SK-N-SH (cell line): Measurements from ENCODE around the gene ATP8A1. TPM values are rescaled to one million over a fixed set of nuclear protein-coding genes. Genes with fewer than 3 reads are reported as not detected.

Experiments used
- CTCF ChIA-PET: fragments of 300-600, 350-600 bp; formaldehyde crosslinking; extraction: SDS; loops from one replicate; lab custom pipeline; 2021; lab: Yijun Ruan, JAX
- POLR2A ChIA-PET: fragments of 350-600 bp; sonication (Branson Sonifier 250); formaldehyde crosslinking; extraction: SDS; loops from one replicate; lab custom pipeline; 2020; ENCODE audit warnings: antibody characterized with exemption, inconsistent platforms; lab: Yijun Ruan, JAX
- DNase-seq: peaks from one replicate; pipeline ENCODE4 v3.0.0; 2012
- H2AFZ ChIP-seq: fragments of 200-600 bp; sonication (generic); 2 replicates; pipeline ENCODE4 v1.8.1; 2016; ENCODE audit warnings: antibody characterized with exemption, mild to moderate bottlenecking, low read depth
- H3F3A ChIP-seq: fragments of 200-600 bp; sonication (generic); replicated peaks from 2 replicates; pipeline ENCODE3; 2016; ENCODE audit warnings: antibody characterized with exemption, mild to moderate bottlenecking; ENCODE audit not compliant: insufficient read depth
- H3K27ac ChIP-seq, 2 experiments: fragments of 200-500 bp in 1 of 2; fragments of 200-600 bp in 1 of 2; sonication (Bioruptor generic) in 1 of 2; sonication (generic), shearing (Covaris generic) in 1 of 2; 2 replicates each; pipeline versions ENCODE4 v1.5.1 to v1.6.1; 2014 to 2016; ENCODE audit warnings: low read depth in 2 of 2, inconsistent platforms in 1 of 2, low read length in 1 of 2, mild to moderate bottlenecking in 1 of 2, mixed read lengths in 1 of 2
- H3K27me3 ChIP-seq: fragments of 200-600 bp; sonication (generic), shearing (Covaris generic); 2 replicates; pipeline ENCODE4 v1.6.1; 2016; ENCODE audit warnings: mixed run types; ENCODE audit not compliant: insufficient read depth
- H3K36me3 ChIP-seq, 2 experiments: fragments of 200-500 bp in 1 of 2; fragments of 200-600 bp in 1 of 2; sonication (Bioruptor generic) in 1 of 2; sonication (generic) in 1 of 2; replicated peaks in 1 of 2; 2 replicates each; pipeline versions ENCODE3 to v1.5.1; 2014 to 2016; ENCODE audit warnings: low read length in 1 of 2, mild to moderate bottlenecking in 1 of 2; ENCODE audit not compliant: insufficient read depth in 2 of 2, control insufficient read depth in 1 of 2
- H3K4me1 ChIP-seq, 2 experiments: fragments of 200-500 bp in 1 of 2; fragments of 200-600 bp in 1 of 2; sonication (Bioruptor generic) in 1 of 2; sonication (generic), shearing (Covaris generic) in 1 of 2; 2 replicates each; pipeline versions ENCODE4 v1.5.1 to v1.6.1; 2014 to 2016; ENCODE audit warnings: low read depth in 1 of 2, low read length in 1 of 2, mixed run types in 1 of 2; ENCODE audit not compliant: insufficient read depth in 2 of 2, control insufficient read depth in 1 of 2
- H3K4me2 ChIP-seq: fragments of 200-600 bp; sonication (generic), shearing (Covaris generic); 2 replicates; pipeline ENCODE4 v1.6.1; 2017; ENCODE audit warnings: mixed run types
- H3K4me3 ChIP-seq, 2 experiments: fragments of 200-500 bp in 1 of 2; fragments of 200-600 bp in 1 of 2; sonication (Bioruptor generic) in 1 of 2; sonication (generic), shearing (Covaris generic) in 1 of 2; 2 replicates each; pipeline versions ENCODE4 v1.5.1 to v1.8.1; 2014 to 2016; ENCODE audit warnings: low read depth in 2 of 2, inconsistent platforms in 1 of 2, low read length in 1 of 2, mild to moderate bottlenecking in 1 of 2, mixed read lengths in 1 of 2, moderate library complexity in 1 of 2
- H3K79me2 ChIP-seq: fragments of 200-600 bp; sonication (generic); 2 replicates; pipeline ENCODE4 v1.8.1; 2017; ENCODE audit warnings: mild to moderate bottlenecking; ENCODE audit not compliant: insufficient read depth
- H3K9ac ChIP-seq: fragments of 200-600 bp; sonication (generic); 2 replicates; pipeline ENCODE4 v1.6.1; 2017; ENCODE audit warnings: mixed run types
- H3K9me2 ChIP-seq: fragments of 200-600 bp; sonication (generic); 2 replicates; pipeline ENCODE4 v1.6.1; 2017; ENCODE audit warnings: mixed run types
- H3K9me3 ChIP-seq: fragments of 200-600 bp; sonication (generic); 2 replicates; pipeline ENCODE4 v1.6.1; 2017; ENCODE audit warnings: mixed run types, mild to moderate bottlenecking, moderate library complexity
- H4K20me1 ChIP-seq: fragments of 200-600 bp; sonication (generic); 2 replicates; pipeline ENCODE4 v1.6.1; 2017; ENCODE audit warnings: mild to moderate bottlenecking, mixed run types; ENCODE audit not compliant: insufficient read depth
- CHD2 ChIP-seq: fragments of 150-350 bp; IDR thresholded peaks from 2 replicates; pipeline ENCODE4 v1.6.1; 2018; ENCODE audit warnings: low read length; ENCODE audit not compliant: partially characterized antibody
- EP300 ChIP-seq, 2 experiments: IDR thresholded peaks; 2 replicates each; pipeline versions ENCODE4 v1.4.0 to v1.6.1; 2012; ENCODE audit warnings: borderline replicate concordance in 1 of 2, low read depth in 1 of 2, low read length in 1 of 2
- EZH2phosphoT487 ChIP-seq: fragments of 200-600 bp; sonication (generic); IDR thresholded peaks from 2 replicates; pipeline ENCODE4 v1.6.1; 2017; ENCODE audit warnings: low read depth, mixed run types, mild to moderate bottlenecking, antibody characterized with exemption, moderate library complexity, borderline replicate concordance
- GATA2 ChIP-seq: sonication (generic); formaldehyde crosslinking; IDR thresholded peaks from 2 replicates; pipeline ENCODE4 v1.5.0; 2020; ENCODE audit warnings: mild to moderate bottlenecking, missing genetic modification reagents
- MEF2A ChIP-seq: IDR thresholded peaks from 2 replicates; pipeline ENCODE4 v1.4.0; 2012; ENCODE audit warnings: low read depth, borderline replicate concordance
- RCOR1 ChIP-seq: fragments of 150-350 bp; IDR thresholded peaks from 2 replicates; pipeline ENCODE4 v1.6.1; 2017; ENCODE audit warnings: antibody characterized with exemption, low read length
- RFX5 ChIP-seq: IDR thresholded peaks from 2 replicates; pipeline ENCODE4 v1.6.1; 2012; ENCODE audit warnings: mild to moderate bottlenecking, improper control_type of control experiment, low read length
- RXRA ChIP-seq: IDR thresholded peaks from 2 replicates; pipeline ENCODE4 v1.4.0; 2012; ENCODE audit warnings: low read depth, mild to moderate bottlenecking, borderline replicate concordance
- SIN3A ChIP-seq: IDR thresholded peaks from 2 replicates; pipeline ENCODE4 v1.6.1; 2012; ENCODE audit warnings: low read depth, mild to moderate bottlenecking, low read length, moderate library complexity, borderline replicate concordance
- SMC3 ChIP-seq: IDR thresholded peaks from 2 replicates; pipeline ENCODE4 v1.6.1; 2012; ENCODE audit warnings: low read depth, low read length, improper control_type of control experiment
- TAF1 ChIP-seq: IDR thresholded peaks from 2 replicates; pipeline ENCODE4 v1.6.1; 2012; ENCODE audit warnings: low read depth, mild to moderate bottlenecking, low read length, moderate library complexity, borderline replicate concordance
- YY1 ChIP-seq: IDR thresholded peaks from 2 replicates; pipeline ENCODE4 v1.4.0; 2012; ENCODE audit warnings: low read depth, mild to moderate bottlenecking
- WGBS: methylation state at CpG from one replicate; pipeline ENCODE4 v1.1.6; 2017; ENCODE audit warnings: low lambda C conversion rate; 5-methylcytosine and 5-hydroxymethylcytosine counted together
- polyA plus RNA-seq, 3 experiments: library from polyadenylated mRNA; depleted of rRNA; stranded (reverse); fragments of >200 nt; gene quantifications; 2 replicates each; pipeline ENCODE4 v1.2.3, GENCODE V29; 2012
- TF ChIP-seq, protein P1 (sequence below): fragments of 150-350 bp; IDR thresholded peaks from 2 replicates; pipeline ENCODE4 v1.6.1; 2017; ENCODE audit warnings: antibody characterized with exemption, low read length, low read depth, borderline replicate concordance
- TF ChIP-seq, protein P2 (sequence below): IDR thresholded peaks from 2 replicates; pipeline ENCODE4; 2012
- TF ChIP-seq, protein P3 (sequence below): IDR thresholded peaks from 2 replicates; pipeline ENCODE4 v1.6.1; 2012; ENCODE audit warnings: mild to moderate bottlenecking, low read depth, low read length, moderate library complexity
- TF ChIP-seq, protein P4 (sequence below): fragments of 200-600 bp; sonication (generic); IDR thresholded peaks from 2 replicates; pipeline ENCODE4 v1.6.1; 2017; ENCODE audit warnings: antibody characterized with exemption, mild to moderate bottlenecking, moderate library complexity

The ATP8A1 gene
- polyA plus RNA-seq, 1 of the 3 experiments (the other 2 are of a cell fraction): 0.38 TPM

DNA sequence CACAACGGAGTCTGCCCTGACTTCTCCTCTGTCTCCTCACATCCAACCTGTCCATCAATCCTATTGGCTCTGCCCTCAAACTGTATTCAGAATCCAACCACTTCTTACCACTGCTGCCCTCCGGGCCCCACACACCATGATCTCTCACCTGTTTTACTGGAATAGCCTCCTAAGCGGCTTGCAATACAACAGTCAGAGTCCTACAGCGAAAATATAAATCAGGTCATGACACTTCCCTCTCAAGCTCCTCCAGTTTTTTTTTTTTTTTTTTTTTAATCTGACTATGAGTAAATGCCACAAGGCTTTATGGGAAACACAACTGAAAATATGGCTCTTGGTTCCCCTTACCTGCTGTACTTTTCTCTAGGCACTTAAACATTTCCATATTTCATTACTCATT is 216.8 kb downstream of the ATP8A1 start (continued):
- TF ChIP-seq, protein P1, sequence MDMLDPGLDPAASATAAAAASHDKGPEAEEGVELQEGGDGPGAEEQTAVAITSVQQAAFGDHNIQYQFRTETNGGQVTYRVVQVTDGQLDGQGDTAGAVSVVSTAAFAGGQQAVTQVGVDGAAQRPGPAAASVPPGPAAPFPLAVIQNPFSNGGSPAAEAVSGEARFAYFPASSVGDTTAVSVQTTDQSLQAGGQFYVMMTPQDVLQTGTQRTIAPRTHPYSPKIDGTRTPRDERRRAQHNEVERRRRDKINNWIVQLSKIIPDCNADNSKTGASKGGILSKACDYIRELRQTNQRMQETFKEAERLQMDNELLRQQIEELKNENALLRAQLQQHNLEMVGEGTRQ: no peak
- no peak for TF ChIP-seq RFX5
- no peak for TF ChIP-seq CHD2

DNA sequence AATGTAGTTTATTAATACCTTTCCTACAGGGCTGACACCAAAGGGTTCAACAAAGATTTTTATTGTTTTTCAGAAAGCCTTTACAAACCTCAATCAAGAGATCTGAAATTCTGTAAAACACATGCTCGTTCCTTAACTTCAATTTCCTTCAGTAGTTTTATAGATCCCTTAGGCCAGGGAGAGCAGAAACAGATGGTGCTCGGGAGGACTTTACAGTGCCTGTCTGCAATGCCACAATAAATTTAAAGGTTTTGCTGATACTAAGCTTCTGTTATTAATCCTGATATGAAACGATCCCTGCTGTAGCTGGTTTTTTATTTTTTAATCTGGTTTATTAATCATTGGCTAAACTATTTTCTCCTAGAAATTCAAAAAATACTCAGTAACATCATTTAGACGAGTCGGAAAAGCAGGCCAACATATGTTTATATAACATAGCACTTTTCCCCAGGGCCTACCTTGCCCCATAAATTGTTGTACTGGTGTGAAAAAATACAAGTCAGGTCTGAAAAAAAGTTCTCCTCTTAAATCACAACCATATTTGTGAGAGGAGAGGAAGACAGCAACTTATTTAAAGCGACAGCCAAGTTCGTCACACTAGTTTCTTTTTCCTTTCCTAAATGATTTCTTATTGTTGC is 219.9 kb downstream of the ATP8A1 start:
- POLR2A ChIA-PET: interaction anchor here (0.7 kb wide), 1 partner anchor 157 kb away, joined by 3 read pairs; no protein-coding TSS in a partner anchor
- Histone ChIP-seq H3K36me3 (no peaks in the 10 kb centered on the region), H3K79me2 (no peaks in the 10 kb centered on the region), H3K27me3 (no peaks in the 10 kb centered on the region), H3K9me3 (no peaks in the 10 kb centered on the region), H3K4me2 (no peak overlapping the region), H3K4me3 (no peak overlapping the region), H3K4me1 (peaks cover 0 to 15% of the 10 kb centered on the region in 2 experiments; a peak in 2 of 4 replicates), H3K9ac (no peak overlapping the region), H4K20me1 (no peaks in the 10 kb centered on the region), H2AFZ (no peak overlapping the region), H3F3A (no peaks in the 10 kb centered on the region), H3K9me2 (no peaks in the 10 kb centered on the region), H3K27ac (peak overlapping the region in 1 of 2 experiments; percentile 64; a peak in 2 of 4 replicates)
- peak; percentile 24 for DNase-seq
- 61% methylated on average over 7 of the region's 7 CpGs for WGBS
- CTCF ChIA-PET: interaction anchor here (1.0 to 1.4 kb wide), 3 partner anchors 9 to 66 kb away, joined by 3 to 6 read pairs (median 3); no protein-coding TSS in a partner anchor
- TF ChIP-seq EP300 (IDR thresholded peaks at IDR 0.05; ENCODE audit: borderline replicate concordance in 1 of 2, low read depth in 1 of 2, low read length in 1 of 2) (peak in 1 of 2 experiments; percentile 72; a peak in 2 of 4 replicates), RCOR1 (peak; percentile 66; the same call in 1 of the 2 replicates)
- TF ChIP-seq, protein P2, sequence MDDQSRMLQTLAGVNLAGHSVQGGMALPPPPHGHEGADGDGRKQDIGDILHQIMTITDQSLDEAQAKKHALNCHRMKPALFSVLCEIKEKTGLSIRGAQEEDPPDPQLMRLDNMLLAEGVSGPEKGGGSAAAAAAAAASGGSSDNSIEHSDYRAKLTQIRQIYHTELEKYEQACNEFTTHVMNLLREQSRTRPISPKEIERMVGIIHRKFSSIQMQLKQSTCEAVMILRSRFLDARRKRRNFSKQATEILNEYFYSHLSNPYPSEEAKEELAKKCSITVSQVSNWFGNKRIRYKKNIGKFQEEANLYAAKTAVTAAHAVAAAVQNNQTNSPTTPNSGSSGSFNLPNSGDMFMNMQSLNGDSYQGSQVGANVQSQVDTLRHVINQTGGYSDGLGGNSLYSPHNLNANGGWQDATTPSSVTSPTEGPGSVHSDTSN: no peak

DNA sequence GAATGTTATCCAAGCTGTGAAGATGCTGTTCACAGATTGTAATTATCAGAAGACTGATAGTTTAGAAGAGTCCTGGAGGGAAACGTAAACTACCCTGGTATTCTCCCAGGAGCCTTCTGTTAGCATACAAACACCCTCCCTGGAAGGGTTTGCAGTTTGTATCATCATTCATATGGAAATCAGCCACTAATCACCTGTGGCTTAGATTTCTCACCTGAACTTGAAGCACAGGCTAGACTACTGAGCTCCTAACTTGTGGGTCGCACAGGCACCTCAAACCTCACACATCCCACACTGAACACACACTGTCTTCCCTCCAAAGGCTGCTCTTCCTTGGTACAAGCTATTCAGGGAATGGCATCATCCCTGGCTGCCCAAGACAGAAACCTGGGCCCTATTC is 228.9 kb downstream of the ATP8A1 start:
- Histone ChIP-seq H3K27me3 (no peaks in the 10 kb centered on the region), H2AFZ (no peak overlapping the region), H3K27ac (no peak overlapping the region), H3K36me3 (no peaks in the 10 kb centered on the region), H3K4me1 (no peaks in the 10 kb centered on the region; a peak in 1 of 4 replicates), H3K4me3 (no peak overlapping the region), H3K9me3 (no peaks in the 10 kb centered on the region), H4K20me1 (no peaks in the 10 kb centered on the region), H3K9me2 (no peaks in the 10 kb centered on the region), H3K79me2 (no peaks in the 10 kb centered on the region), H3K9ac (no peak overlapping the region), H3K4me2 (no peak overlapping the region), H3F3A (no peaks in the 10 kb centered on the region)
- POLR2A ChIA-PET: no interaction called here
- CTCF ChIA-PET: interaction anchor here (0.8 to 1.8 kb wide), 5 partner anchors 9 to 144 kb away, joined by 3 to 4 read pairs (median 3); no protein-coding TSS in a partner anchor
- no peak for DNase-seq
- 63% methylated on average over 2 of the region's 2 CpGs for WGBS
- TF ChIP-seq MEF2A (no peak), RXRA (no peak), EZH2phosphoT487 (no peak), SMC3 (no peak), SIN3A (no peak), GATA2 (CRISPR knock-in tag) (no peak), EP300 (IDR thresholded peaks at IDR 0.05; ENCODE audit: borderline replicate concordance in 1 of 2, low read depth in 1 of 2, low read length in 1 of 2) (no peak), TAF1 (no peak), YY1 (no peak)
- TF ChIP-seq, protein P3, sequence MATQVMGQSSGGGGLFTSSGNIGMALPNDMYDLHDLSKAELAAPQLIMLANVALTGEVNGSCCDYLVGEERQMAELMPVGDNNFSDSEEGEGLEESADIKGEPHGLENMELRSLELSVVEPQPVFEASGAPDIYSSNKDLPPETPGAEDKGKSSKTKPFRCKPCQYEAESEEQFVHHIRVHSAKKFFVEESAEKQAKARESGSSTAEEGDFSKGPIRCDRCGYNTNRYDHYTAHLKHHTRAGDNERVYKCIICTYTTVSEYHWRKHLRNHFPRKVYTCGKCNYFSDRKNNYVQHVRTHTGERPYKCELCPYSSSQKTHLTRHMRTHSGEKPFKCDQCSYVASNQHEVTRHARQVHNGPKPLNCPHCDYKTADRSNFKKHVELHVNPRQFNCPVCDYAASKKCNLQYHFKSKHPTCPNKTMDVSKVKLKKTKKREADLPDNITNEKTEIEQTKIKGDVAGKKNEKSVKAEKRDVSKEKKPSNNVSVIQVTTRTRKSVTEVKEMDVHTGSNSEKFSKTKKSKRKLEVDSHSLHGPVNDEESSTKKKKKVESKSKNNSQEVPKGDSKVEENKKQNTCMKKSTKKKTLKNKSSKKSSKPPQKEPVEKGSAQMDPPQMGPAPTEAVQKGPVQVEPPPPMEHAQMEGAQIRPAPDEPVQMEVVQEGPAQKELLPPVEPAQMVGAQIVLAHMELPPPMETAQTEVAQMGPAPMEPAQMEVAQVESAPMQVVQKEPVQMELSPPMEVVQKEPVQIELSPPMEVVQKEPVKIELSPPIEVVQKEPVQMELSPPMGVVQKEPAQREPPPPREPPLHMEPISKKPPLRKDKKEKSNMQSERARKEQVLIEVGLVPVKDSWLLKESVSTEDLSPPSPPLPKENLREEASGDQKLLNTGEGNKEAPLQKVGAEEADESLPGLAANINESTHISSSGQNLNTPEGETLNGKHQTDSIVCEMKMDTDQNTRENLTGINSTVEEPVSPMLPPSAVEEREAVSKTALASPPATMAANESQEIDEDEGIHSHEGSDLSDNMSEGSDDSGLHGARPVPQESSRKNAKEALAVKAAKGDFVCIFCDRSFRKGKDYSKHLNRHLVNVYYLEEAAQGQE: no peak
- TF ChIP-seq, protein P4, sequence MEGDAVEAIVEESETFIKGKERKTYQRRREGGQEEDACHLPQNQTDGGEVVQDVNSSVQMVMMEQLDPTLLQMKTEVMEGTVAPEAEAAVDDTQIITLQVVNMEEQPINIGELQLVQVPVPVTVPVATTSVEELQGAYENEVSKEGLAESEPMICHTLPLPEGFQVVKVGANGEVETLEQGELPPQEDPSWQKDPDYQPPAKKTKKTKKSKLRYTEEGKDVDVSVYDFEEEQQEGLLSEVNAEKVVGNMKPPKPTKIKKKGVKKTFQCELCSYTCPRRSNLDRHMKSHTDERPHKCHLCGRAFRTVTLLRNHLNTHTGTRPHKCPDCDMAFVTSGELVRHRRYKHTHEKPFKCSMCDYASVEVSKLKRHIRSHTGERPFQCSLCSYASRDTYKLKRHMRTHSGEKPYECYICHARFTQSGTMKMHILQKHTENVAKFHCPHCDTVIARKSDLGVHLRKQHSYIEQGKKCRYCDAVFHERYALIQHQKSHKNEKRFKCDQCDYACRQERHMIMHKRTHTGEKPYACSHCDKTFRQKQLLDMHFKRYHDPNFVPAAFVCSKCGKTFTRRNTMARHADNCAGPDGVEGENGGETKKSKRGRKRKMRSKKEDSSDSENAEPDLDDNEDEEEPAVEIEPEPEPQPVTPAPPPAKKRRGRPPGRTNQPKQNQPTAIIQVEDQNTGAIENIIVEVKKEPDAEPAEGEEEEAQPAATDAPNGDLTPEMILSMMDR: no peak
